GM23338 (cell line): ENCODE results near the gene ALOX5AP. TPM values are rescaled to one million over a fixed set of nuclear protein-coding genes. Genes with fewer than 3 reads are reported as not detected.

Source experiments
- ATAC-seq: fragments of 200-7000 bp; cut with Tn5 transposase; 3 replicates; pipeline ENCODE4 v1.9.1; 2020
- DNase-seq: peaks from one replicate; pipeline ENCODE4 v3.0.0-alpha.2; 2015; ENCODE audit warnings: low spot score
- H2AFZ ChIP-seq: fragments of 200-600 bp; sonication (generic); 2 replicates; pipeline ENCODE4 v1.8.0; 2016; ENCODE audit warnings: antibody characterized with exemption, mild to moderate bottlenecking, moderate library complexity
- H3F3A ChIP-seq: fragments of 200-600 bp; sonication (generic); replicated peaks from 2 replicates; pipeline ENCODE4 v1.8.0; 2017; ENCODE audit warnings: antibody characterized with exemption, mixed run types, low read depth
- H3K27ac ChIP-seq: fragments of 200-600 bp; sonication (generic); 2 replicates; pipeline ENCODE4 v1.6.1; 2016; ENCODE audit warnings: low read depth
- H3K27me3 ChIP-seq: fragments of 200-600 bp; sonication (generic); 2 replicates; pipeline ENCODE4 v1.8.0; 2016; ENCODE audit warnings: mild to moderate bottlenecking, mixed run types, moderate library complexity; ENCODE audit not compliant: insufficient read depth
- H3K36me3 ChIP-seq: fragments of 200-600 bp; sonication (generic); 2 replicates; pipeline ENCODE4 v1.8.0; 2016; ENCODE audit warnings: mild to moderate bottlenecking; ENCODE audit not compliant: insufficient read depth
- H3K4me1 ChIP-seq: fragments of 200-600 bp; sonication (generic); 2 replicates; pipeline ENCODE4 v1.8.0; 2016; ENCODE audit warnings: mild to moderate bottlenecking, moderate library complexity; ENCODE audit not compliant: insufficient read depth
- H3K4me2 ChIP-seq: fragments of 200-600 bp; sonication (generic); 2 replicates; pipeline ENCODE4 v1.7.1; 2017; ENCODE audit warnings: mixed run types
- H3K4me3 ChIP-seq: fragments of 200-600 bp; sonication (generic); 2 replicates; pipeline ENCODE4 v1.6.1; 2016; ENCODE audit warnings: mixed run types
- H3K79me2 ChIP-seq: fragments of 200-600 bp; sonication (generic); replicated peaks from 2 replicates; pipeline ENCODE4 v1.8.0; 2017; ENCODE audit warnings: mild to moderate bottlenecking; ENCODE audit not compliant: insufficient read depth
- H3K9me2 ChIP-seq: fragments of 200-600 bp; sonication (generic); 2 replicates; pipeline ENCODE4 v1.8.0; 2017; ENCODE audit not compliant: insufficient read depth
- H4K20me1 ChIP-seq: fragments of 200-600 bp; sonication (generic); replicated peaks from 2 replicates; pipeline ENCODE4 v1.8.0; 2017; ENCODE audit warnings: mild to moderate bottlenecking; ENCODE audit not compliant: insufficient read depth
- H3K27ac Mint-ChIP-seq: 2 replicates; pipeline ENCODE4 v1.8.0; 2020; ENCODE audit warnings: inconsistent platforms, mild to moderate bottlenecking, moderate library complexity, mixed read lengths
- H3K27me3 Mint-ChIP-seq: 3 replicates; pipeline ENCODE4 v1.8.0; 2022; ENCODE audit warnings: low read depth, mild to moderate bottlenecking, moderate library complexity, mixed read lengths, inconsistent platforms; ENCODE audit not compliant: insufficient read depth, poor library complexity
- H3K36me3 Mint-ChIP-seq: 3 replicates; pipeline ENCODE4 v1.8.0; 2021; ENCODE audit warnings: low read depth, mild to moderate bottlenecking, inconsistent platforms, moderate library complexity, mixed read lengths
- H3K4me1 Mint-ChIP-seq: 3 replicates; pipeline ENCODE4 v1.8.0; 2020; ENCODE audit warnings: mild to moderate bottlenecking, inconsistent platforms, mixed read lengths
- H3K4me3 Mint-ChIP-seq: 3 replicates; pipeline ENCODE4 v1.8.0; 2021; ENCODE audit warnings: moderate library complexity, mild to moderate bottlenecking, inconsistent platforms, mixed read lengths
- H3K9me3 Mint-ChIP-seq: 3 replicates; pipeline ENCODE4 v1.8.0; 2020; ENCODE audit warnings: moderate library complexity, mild to moderate bottlenecking, inconsistent platforms, mixed read lengths
- CTCF ChIP-seq, 2 experiments: fragments of 200-600 bp in 1 of 2; sonication (generic) in 1 of 2; conservative IDR thresholded peaks; 2 replicates each; pipeline versions ENCODE4 v1.5.1 to v1.6.1; 2016 to 2017; ENCODE audit warnings: antibody characterized with exemption in 2 of 2, low read depth in 2 of 2, mild to moderate bottlenecking in 2 of 2, moderate library complexity in 1 of 2
- ETS1 ChIP-seq: IDR thresholded peaks from 2 replicates; pipeline ENCODE4 v1.6.1; 2016; ENCODE audit warnings: antibody characterized with exemption
- EZH2 ChIP-seq: fragments of 200-600 bp; sonication (generic); IDR thresholded peaks from one replicate; pipeline ENCODE4 v1.8.0; 2017; ENCODE audit warnings: antibody characterized with exemption, mild to moderate bottlenecking, low read depth; ENCODE audit not compliant: unreplicated experiment
- EZH2phosphoT487 ChIP-seq: fragments of 200-600 bp; sonication (generic); IDR thresholded peaks from one replicate; pipeline ENCODE4 v1.8.1; 2018; ENCODE audit warnings: antibody characterized with exemption; ENCODE audit not compliant: unreplicated experiment
- JUNB ChIP-seq: IDR thresholded peaks from one replicate; pipeline ENCODE4 v1.6.1; 2016; ENCODE audit warnings: antibody characterized with exemption; ENCODE audit not compliant: unreplicated experiment
- NANOG ChIP-seq: IDR thresholded peaks from 2 replicates; pipeline ENCODE4 v1.6.1; 2016; ENCODE audit warnings: antibody characterized with exemption, borderline replicate concordance
- POLR2AphosphoS5 ChIP-seq: IDR thresholded peaks from 2 replicates; pipeline ENCODE4 v1.6.1; 2016; ENCODE audit warnings: antibody characterized with exemption, low read depth
- REST ChIP-seq: IDR thresholded peaks from one replicate; pipeline ENCODE4 v1.6.1; 2018; ENCODE audit warnings: antibody characterized with exemption; ENCODE audit not compliant: unreplicated experiment
- STAT1 ChIP-seq: IDR thresholded peaks from one replicate; pipeline ENCODE4 v1.6.1; 2016; ENCODE audit warnings: antibody characterized with exemption; ENCODE audit not compliant: unreplicated experiment
- ZNF114 ChIP-seq: fragments of 250-450 bp; sonication (Bioruptor Pico); IDR thresholded peaks from 2 replicates; pipeline ENCODE4 v1.5.0; 2020; ENCODE audit warnings: mild to moderate bottlenecking, moderate library complexity
- ZNF331 ChIP-seq: fragments of 250-450 bp; sonication (Bioruptor Pico); IDR thresholded peaks from 2 replicates; pipeline ENCODE4 v1.5.0; 2020; ENCODE audit warnings: low read depth, mild to moderate bottlenecking, moderate library complexity
- polyA plus RNA-seq: library from polyadenylated mRNA; unstranded; fragments of >200 nt; fragmentation: Nextera tagmentation; extraction: Ambion mirVana; gene quantifications from 2 replicates; pipeline ENCODE4 v1.2.1, GENCODE V29; 2016
- total RNA-seq: library from RNA; depleted of rRNA; stranded (reverse); fragments of >200 nt; shearing (Covaris generic); gene quantifications from 2 replicates; pipeline ENCODE4 v1.2.3, GENCODE V29; 2014

ALOX5AP gene
- total and polyA plus RNA-seq, 2 experiments from 2014 or later: 0.23 TPM; not detected in 1

DNA sequence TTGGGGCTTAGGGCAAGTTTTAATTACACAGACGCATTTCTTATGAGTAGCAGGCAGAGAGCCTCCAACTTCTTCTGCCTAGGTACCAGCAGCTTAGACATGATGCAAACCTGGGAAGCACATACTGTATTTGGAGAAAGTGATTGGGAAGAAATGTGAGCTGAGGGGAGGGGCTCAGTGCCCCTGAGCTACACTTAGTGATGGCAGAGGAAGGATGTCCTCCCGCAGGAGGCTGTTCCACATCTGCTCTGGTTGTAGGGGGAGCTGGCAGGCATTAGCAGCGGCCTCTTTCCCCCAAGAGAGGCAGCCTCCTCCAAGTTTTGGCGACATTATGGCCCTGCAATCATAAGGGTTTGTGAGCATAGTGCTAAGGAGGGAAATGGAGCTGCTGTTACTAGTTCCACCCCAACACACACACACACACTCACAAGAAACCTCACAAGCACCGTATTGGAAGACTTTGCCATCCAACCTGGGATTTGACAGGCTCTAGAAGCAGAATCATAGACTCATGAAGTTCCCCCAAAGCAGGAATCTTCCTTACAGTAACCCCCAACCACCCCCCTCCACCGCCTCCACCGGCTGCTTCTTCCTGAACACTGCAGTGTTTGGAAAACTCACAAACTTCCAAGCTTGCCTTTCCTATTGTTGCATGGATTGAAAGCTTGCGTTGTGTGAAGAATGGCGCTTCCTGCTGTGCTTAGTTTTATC is 3.3 kb downstream of the ALOX5AP start:
- H3K4me3 ChIP-seq: no peak overlapping the region
- Mint-ChIP-seq H3K9me3 (no peaks in the 10 kb centered on the region), H3K36me3 (no peaks in the 10 kb centered on the region), H3K27me3 (peaks cover 1% of the 10 kb centered on the region), H3K27ac (no peak overlapping the region; the same call in 1 of the 2 replicates), H3K4me3 (no peak overlapping the region), H3K4me1 (peaks cover 17% of the 10 kb centered on the region)
- TF ChIP-seq EZH2 (no peak), NANOG (no peak), ZNF331 (no peak), ZNF114 (CRISPR knock-in tag) (no peak), STAT1 (no peak), EZH2phosphoT487 (no peak), REST (no peak), CTCF (conservative IDR thresholded peaks at IDR 0.05; ENCODE audit: low read depth in 2 of 2) (no peak), POLR2AphosphoS5 (no peak), ETS1 (no peak), JUNB (no peak)
- no peak overlapping the region for H3K27ac ChIP-seq
- no peaks in the 10 kb centered on the region for H3F3A ChIP-seq
- peak overlapping the region; percentile 91 for H2AFZ ChIP-seq
- H4K20me1 ChIP-seq: no peaks in the 10 kb centered on the region
- H3K36me3 ChIP-seq: no peaks in the 10 kb centered on the region
- peaks cover 2% of the 10 kb centered on the region; the same call in 1 of the 2 replicates for H3K9me2 ChIP-seq
- H3K4me1 ChIP-seq: peaks cover 4% of the 10 kb centered on the region; the same call in 1 of the 2 replicates
- no peak overlapping the region for H3K4me2 ChIP-seq
- DNase-seq (no peak), ATAC-seq (peak; percentile 63)
- no peaks in the 10 kb centered on the region for H3K79me2 ChIP-seq
- H3K27me3 ChIP-seq: no peaks in the 10 kb centered on the region
